Measurements from ENCODE around the gene TMPRSS13. TPM values are rescaled to one million over a fixed set of nuclear protein-coding genes. Genes with fewer than 3 reads are reported as not detected.
"Not testable (repeated sequence)": the region's sequence is repeated elsewhere in the genome, so short reads cannot be mapped to it uniquely, and the experiment has no call there.

TMPRSS13 gene
- total RNA-seq, 1 donor from 2014 or later, result 0.53 TPM

GRCh38 chr11:117868088-117868487 lies 61.1 kb downstream of the TMPRSS13 start:
- no peaks in the 10 kb centered on the region for H3K36me3 ChIP-seq (ENCODE audit: control insufficient read depth, insufficient read depth, low read length)
- H3K27me3 ChIP-seq (ENCODE audit: control insufficient read depth, insufficient read depth, low read length), result peaks cover 2% of the 10 kb centered on the region
- FAIRE-seq, result no peak

GRCh38 chr11:117866526-117866925 lies 62.7 kb downstream of the TMPRSS13 start:
- peaks cover 2% of the 10 kb centered on the region for H3K27me3 ChIP-seq (ENCODE audit: control insufficient read depth, insufficient read depth, low read length)
- FAIRE-seq, result no peak

More at GRCh38 chr11:117868088-117868487, 61.1 kb downstream of the TMPRSS13 start:
- no peak for TF ChIP-seq CTCF (IDR thresholded peaks at IDR 0.05; ENCODE audit: insufficient read depth, low read length, severe bottlenecking)
- H3K4me3 ChIP-seq (ENCODE audit: low read depth, low read length), result no peak overlapping the region
- DNase-seq (ENCODE audit: low read depth), result no peak

GRCh38 chr11:117865546-117865945 lies 63.7 kb downstream of the TMPRSS13 start:
- H3K27me3 ChIP-seq (ENCODE audit: control insufficient read depth, insufficient read depth, low read length); DNase-seq (ENCODE audit: low read depth); FAIRE-seq; H3K4me3 ChIP-seq (ENCODE audit: low read depth, low read length); H3K36me3 ChIP-seq (ENCODE audit: control insufficient read depth, insufficient read depth, low read length): not testable (repeated sequence)

More at GRCh38 chr11:117866526-117866925, 62.7 kb downstream of the TMPRSS13 start:
- H3K36me3 ChIP-seq (ENCODE audit: control insufficient read depth, insufficient read depth, low read length), result no peaks in the 10 kb centered on the region
- TF ChIP-seq CTCF (IDR thresholded peaks at IDR 0.05; ENCODE audit: insufficient read depth, low read length, severe bottlenecking), result no peak
- H3K4me3 ChIP-seq (ENCODE audit: low read depth, low read length), result no peak overlapping the region
- DNase-seq (ENCODE audit: low read depth), result no peak

GRCh38 chr11:117863383-117863782 lies 65.8 kb downstream of the TMPRSS13 start:
- peaks cover 2% of the 10 kb centered on the region for H3K27me3 ChIP-seq (ENCODE audit: control insufficient read depth, insufficient read depth, low read length)
- H3K4me3 ChIP-seq (ENCODE audit: low read depth, low read length), result no peak overlapping the region
- no peaks in the 10 kb centered on the region for H3K36me3 ChIP-seq (ENCODE audit: control insufficient read depth, insufficient read depth, low read length)
- no peak for TF ChIP-seq CTCF (IDR thresholded peaks at IDR 0.05; ENCODE audit: insufficient read depth, low read length, severe bottlenecking)
- no peak for DNase-seq (ENCODE audit: low read depth)
- FAIRE-seq, result no peak

GRCh38 chr11:117862753-117863152 lies 66.4 kb downstream of the TMPRSS13 start:
- H3K4me3 ChIP-seq (ENCODE audit: low read depth, low read length), result no peak overlapping the region
- TF ChIP-seq CTCF (IDR thresholded peaks at IDR 0.05; ENCODE audit: insufficient read depth, low read length, severe bottlenecking), result no peak
- DNase-seq (ENCODE audit: low read depth) (no peak), FAIRE-seq (no peak)
- no peaks in the 10 kb centered on the region for H3K36me3 ChIP-seq (ENCODE audit: control insufficient read depth, insufficient read depth, low read length)
- H3K27me3 ChIP-seq (ENCODE audit: control insufficient read depth, insufficient read depth, low read length), result no peaks in the 10 kb centered on the region

- TF ChIP-seq CTCF (IDR thresholded peaks at IDR 0.05; ENCODE audit: insufficient read depth, low read length, severe bottlenecking), result no peak
- FAIRE-seq, result no peak
- H3K27me3 ChIP-seq (ENCODE audit: control insufficient read depth, insufficient read depth, low read length), result no peaks in the 10 kb centered on the region
- H3K4me3 ChIP-seq (ENCODE audit: low read depth, low read length), result no peak overlapping the region
- no peaks in the 10 kb centered on the region for H3K36me3 ChIP-seq (ENCODE audit: control insufficient read depth, insufficient read depth, low read length)
- no peak for DNase-seq (ENCODE audit: low read depth)
Observed at GRCh38 chr11:117862019-117862725, 67.0 kb downstream of the TMPRSS13 start.
